HEK293T (cell line): ENCODE measurements around the gene CDH18.

Experiments
- CTCF ChIA-PET: fragments of 350-600 bp; formaldehyde crosslinking; extraction: SDS; loops from one replicate; lab custom pipeline; 2021; ENCODE audit warnings: antibody characterized with exemption, inconsistent platforms; lab: Yijun Ruan, JAX
- POLR2A ChIA-PET: fragments of 350-600 bp; formaldehyde crosslinking; extraction: SDS; loops from one replicate; lab custom pipeline; 2020; ENCODE audit warnings: antibody characterized with exemption, inconsistent platforms; lab: Yijun Ruan, JAX
- DNase-seq: peaks from one replicate; pipeline ENCODE4 v3.0.0; 2012; ENCODE audit warnings: mixed read lengths; ENCODE audit errors: extremely low spot score
- ARNT ChIP-seq: fragments of 450-650 bp; IDR thresholded peaks from 2 replicates; pipeline ENCODE4 v1.6.1; 2017; ENCODE audit warnings: mild to moderate bottlenecking
- BHLHE40 ChIP-seq: fragments of 450-650 bp; IDR thresholded peaks from 2 replicates; pipeline ENCODE4 v1.6.1; 2016; ENCODE audit warnings: mild to moderate bottlenecking, moderate library complexity, borderline replicate concordance
- CTBP1 ChIP-seq: fragments of 450-650 bp; IDR thresholded peaks from 2 replicates; pipeline ENCODE4 v1.6.1; 2016; ENCODE audit warnings: borderline replicate concordance
- ELF4 ChIP-seq: fragments of 450-650 bp; IDR thresholded peaks from 2 replicates; pipeline ENCODE4 v1.6.1; 2017; ENCODE audit warnings: antibody characterized with exemption
- FOXA1 ChIP-seq: fragments of 450-650 bp; IDR thresholded peaks from 2 replicates; pipeline ENCODE4 v1.6.1; 2016; ENCODE audit warnings: mild to moderate bottlenecking
- FOXK2 ChIP-seq: fragments of 450-650 bp; IDR thresholded peaks from 2 replicates; pipeline ENCODE4 v1.6.1; 2016; ENCODE audit warnings: mild to moderate bottlenecking
- FOXM1 ChIP-seq: fragments of 450-650 bp; IDR thresholded peaks from 2 replicates; pipeline ENCODE4 v1.6.1; 2017; ENCODE audit warnings: mild to moderate bottlenecking, borderline replicate concordance
- HDGF ChIP-seq: fragments of 450-650 bp; IDR thresholded peaks from 2 replicates; pipeline ENCODE4 v1.6.1; 2017; ENCODE audit warnings: antibody characterized with exemption, borderline replicate concordance
- L3MBTL2 ChIP-seq: fragments of 450-650 bp; conservative IDR thresholded peaks from 2 replicates; pipeline ENCODE4 v1.6.1; 2016; ENCODE audit warnings: mild to moderate bottlenecking
- LEF1 ChIP-seq: fragments of 450-650 bp; IDR thresholded peaks from 2 replicates; pipeline ENCODE4 v1.6.1; 2017; ENCODE audit warnings: mild to moderate bottlenecking, borderline replicate concordance
- NFRKB ChIP-seq: fragments of 450-650 bp; IDR thresholded peaks from 2 replicates; pipeline ENCODE4 v1.6.1; 2016; ENCODE audit warnings: mild to moderate bottlenecking, moderate library complexity
- PKNOX1 ChIP-seq: fragments of 450-650 bp; IDR thresholded peaks from 2 replicates; pipeline ENCODE4 v1.6.1; 2016
- SP1 ChIP-seq: fragments of 450-650 bp; IDR thresholded peaks from 2 replicates; pipeline ENCODE4 v1.6.1; 2017
- SUZ12 ChIP-seq: fragments of 450-650 bp; IDR thresholded peaks from 2 replicates; pipeline ENCODE4 v1.6.1; 2016; ENCODE audit warnings: mild to moderate bottlenecking
- TARDBP ChIP-seq: fragments of 450-650 bp; IDR thresholded peaks from 2 replicates; pipeline ENCODE4 v1.6.1; 2016
- ZNF384 ChIP-seq: fragments of 450-650 bp; IDR thresholded peaks from 2 replicates; pipeline ENCODE4 v1.6.1; 2016

CDH18 gene

GRCh38 chr5:19655627-19656026, 332.4 kb downstream of the CDH18 start:
- CTCF ChIA-PET, result interaction anchor here (0.6 kb wide), 1 partner anchor 683 kb away, joined by 3 read pairs; no protein-coding TSS in a partner anchor
- POLR2A ChIA-PET, result no interaction called here
- DNase-seq, result no peak
- no peak for TF ChIP-seq ARNT
- TF ChIP-seq SUZ12, result no peak
- TF ChIP-seq BHLHE40, result no peak

GRCh38 chr5:19638461-19638860, 349.5 kb downstream of the CDH18 start:
- TF ChIP-seq ZNF384 (no peak), TARDBP (no peak)
- ChIA-PET CTCF (no interaction called here), POLR2A (no interaction called here)
- DNase-seq, result no peak

- TF ChIP-seq SP1 (no peak), LEF1 (no peak), PKNOX1 (no peak), FOXM1 (no peak), ELF4 (no peak), FOXA1 (no peak), TARDBP (no peak), HDGF (no peak), BHLHE40 (no peak), CTBP1 (no peak)
- no peak for DNase-seq
- ChIA-PET CTCF (no interaction called here), POLR2A (no interaction called here)
Measured at GRCh38 chr5:19630876-19631275, 357.1 kb downstream of the CDH18 start.

- POLR2A ChIA-PET, result no interaction called here
- TF ChIP-seq ELF4 (no peak), FOXK2 (no peak), L3MBTL2 (no peak), ZNF384 (no peak), BHLHE40 (no peak), LEF1 (no peak), SP1 (no peak), TARDBP (no peak), HDGF (no peak), FOXM1 (no peak), CTBP1 (no peak), FOXA1 (no peak), ARNT (no peak), NFRKB (no peak), PKNOX1 (no peak)
- CTCF ChIA-PET, result no interaction called here
- DNase-seq, result no peak
Measured at GRCh38 chr5:19626211-19626610, 361.8 kb downstream of the CDH18 start.

- ChIA-PET CTCF (no interaction called here), POLR2A (no interaction called here)
- TF ChIP-seq ARNT, result no peak
- TF ChIP-seq BHLHE40, result no peak
- no peak for TF ChIP-seq SP1
- TF ChIP-seq ELF4, result no peak
- TF ChIP-seq TARDBP, result no peak
- no peak for TF ChIP-seq L3MBTL2
- no peak for TF ChIP-seq SUZ12
- no peak for DNase-seq
Measured at GRCh38 chr5:19625562-19625961, 362.4 kb downstream of the CDH18 start.

GRCh38 chr5:19619571-19619970, 368.4 kb downstream of the CDH18 start:
- TF ChIP-seq PKNOX1 (no peak), SUZ12 (no peak), L3MBTL2 (no peak), ARNT (no peak), ZNF384 (no peak), NFRKB (no peak), SP1 (no peak), BHLHE40 (no peak), TARDBP (no peak)
- POLR2A ChIA-PET, result no interaction called here
- DNase-seq, result no peak
- CTCF ChIA-PET, result interaction anchor here (0.6 kb wide), 1 partner anchor 283 kb away, joined by 3 read pairs; no protein-coding TSS in a partner anchor

- no peak for DNase-seq
- CTCF ChIA-PET, result no interaction called here
- POLR2A ChIA-PET, result no interaction called here
- TF ChIP-seq FOXA1 (no peak), TARDBP (no peak)
Measured at GRCh38 chr5:19616701-19617215, 371.2 kb downstream of the CDH18 start.

- ChIA-PET CTCF (no interaction called here), POLR2A (no interaction called here)
- no peak for DNase-seq
- TF ChIP-seq FOXK2, result no peak
- TF ChIP-seq ARNT, result no peak
- TF ChIP-seq CTBP1, result no peak
- TF ChIP-seq ELF4, result no peak
- TF ChIP-seq PKNOX1, result no peak
- TF ChIP-seq FOXM1, result no peak
- no peak for TF ChIP-seq FOXA1
- TF ChIP-seq BHLHE40, result no peak
- TF ChIP-seq L3MBTL2, result no peak
- no peak for TF ChIP-seq HDGF
- no peak for TF ChIP-seq SP1
- no peak for TF ChIP-seq LEF1
- TF ChIP-seq SUZ12, result no peak
- TF ChIP-seq ZNF384, result no peak
- no peak for TF ChIP-seq NFRKB
- no peak for TF ChIP-seq TARDBP
Measured at GRCh38 chr5:19615661-19616060, 372.3 kb downstream of the CDH18 start.
